Measurements from ENCODE around the gene PDZRN3. TPM values are rescaled to one million over a fixed set of nuclear protein-coding genes. Genes with fewer than 3 reads are reported as not detected.

The PDZRN3 gene
- total and polyA plus RNA-seq, 8 donors = 20.0 to 88.6 (median 62.3) TPM

GRCh38 chr3:73523661-73524060 is 101.1 kb downstream of the PDZRN3 start:
- DNase-seq (no peak), ATAC-seq (no peak)
- H3K4me1 ChIP-seq = no peaks in the 10 kb centered on the region
- no peaks in the 10 kb centered on the region for H3K36me3 ChIP-seq
- no peaks in the 10 kb centered on the region for H3K27me3 ChIP-seq
- H3K9me3 ChIP-seq = no peaks in the 10 kb centered on the region
- intact Hi-C loops (cut with DNase I) = no loop called here
- no peak overlapping the region for H3K27ac ChIP-seq
- no peak overlapping the region for H3K4me3 ChIP-seq
- no peak for TF ChIP-seq CTCF (IDR thresholded peaks at IDR 0.05)

DNA sequence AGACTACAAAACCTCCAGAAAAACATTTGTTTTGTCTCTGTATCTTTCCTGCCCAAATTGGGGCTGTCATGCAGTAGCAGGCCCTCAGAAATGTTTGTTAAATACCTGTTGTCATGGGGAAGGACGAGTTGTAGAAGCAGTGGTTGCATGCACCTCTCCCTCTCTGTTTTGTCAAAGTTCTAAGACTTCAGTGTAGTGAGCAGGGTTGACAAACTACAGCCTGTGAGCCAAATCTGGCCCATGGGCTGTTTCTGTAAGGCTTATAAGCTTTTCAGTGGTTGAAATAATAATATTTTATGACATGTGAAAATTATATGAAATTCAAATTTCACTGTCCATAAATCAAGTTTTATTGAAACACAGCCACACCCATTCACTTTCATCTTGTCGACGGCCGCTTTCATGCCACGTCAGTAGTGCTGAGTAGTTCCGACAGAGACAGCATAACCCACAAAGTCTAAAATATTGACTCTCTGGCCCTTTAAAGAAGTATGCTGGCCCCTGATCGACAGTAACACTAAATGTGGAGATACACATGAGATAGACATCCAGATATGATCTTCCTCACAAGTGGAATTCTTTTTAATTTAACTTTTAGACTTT is 102.9 kb downstream of the PDZRN3 start:
- DNase-seq (no peak), ATAC-seq (no peak)
- H3K27ac ChIP-seq = peak overlapping the region in 1 of 2 donors; percentile 13
- intact Hi-C loops (cut with DNase I) = no loop called here
- no peaks in the 10 kb centered on the region for H3K27me3 ChIP-seq
- no peaks in the 10 kb centered on the region for H3K4me1 ChIP-seq
- H3K36me3 ChIP-seq = no peaks in the 10 kb centered on the region
- TF ChIP-seq CTCF (IDR thresholded peaks at IDR 0.05) = no peak
- no peak overlapping the region for H3K4me3 ChIP-seq
- H3K9me3 ChIP-seq = no peaks in the 10 kb centered on the region

DNA sequence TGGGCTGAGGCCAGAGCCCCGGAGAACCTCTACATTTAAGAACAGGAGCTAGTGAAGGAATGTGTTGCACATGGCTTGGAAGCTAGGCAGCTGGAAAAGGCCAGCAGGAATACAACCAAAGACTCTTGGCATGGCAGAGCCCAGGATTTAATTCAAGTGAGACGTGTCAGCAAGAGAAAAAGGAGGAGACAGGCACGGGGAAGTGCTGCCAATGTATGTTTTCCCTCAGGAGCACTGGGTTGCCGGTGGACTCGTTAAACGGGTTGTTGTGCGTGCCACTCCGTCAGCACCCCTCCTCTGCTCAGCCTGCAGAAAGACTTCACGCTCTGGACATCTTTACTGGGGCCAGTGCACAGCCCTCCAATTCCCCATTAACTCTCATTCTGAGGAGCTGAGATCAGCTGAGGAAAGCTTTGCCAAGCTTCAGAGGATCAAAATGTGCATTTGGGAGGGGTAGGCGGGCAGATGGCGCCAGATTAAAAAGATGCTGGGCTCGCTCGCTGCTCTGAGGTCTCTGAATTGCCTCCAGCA is 103.7 kb downstream of the PDZRN3 start:
- Histone ChIP-seq H3K36me3 (no peaks in the 10 kb centered on the region), H3K4me3 (no peak overlapping the region), H3K4me1 (no peaks in the 10 kb centered on the region), H3K27ac (no peak overlapping the region), H3K9me3 (no peaks in the 10 kb centered on the region), H3K27me3 (no peaks in the 10 kb centered on the region)
- intact Hi-C loops (cut with DNase I) = no loop called here
- no peak for TF ChIP-seq CTCF (IDR thresholded peaks at IDR 0.05)
- ATAC-seq = peak; percentile 45
- DNase-seq = peak in 3 of 4 donors; percentile 42 to 78 (median 64)

DNA sequence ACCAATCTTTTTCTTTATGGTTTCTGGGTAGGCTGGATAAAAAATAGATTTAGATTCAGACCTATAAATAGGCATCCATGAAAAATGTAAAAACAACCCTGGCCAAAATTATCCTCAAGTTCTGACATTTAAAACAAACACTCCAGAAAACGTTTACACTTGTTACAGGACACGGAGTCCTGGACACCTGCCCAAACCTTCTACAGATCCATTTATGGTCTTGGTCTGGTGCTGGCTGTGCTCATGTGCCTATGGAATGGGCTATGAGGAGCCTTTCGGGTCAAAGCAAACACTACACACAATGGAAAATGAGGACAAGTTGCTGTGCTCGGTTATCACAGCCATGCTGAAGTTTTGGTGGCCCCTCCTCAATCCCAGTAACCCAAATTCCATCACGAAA is 108.1 kb downstream of the PDZRN3 start:
- H3K4me3 ChIP-seq = no peak overlapping the region
- no peaks in the 10 kb centered on the region for H3K36me3 ChIP-seq
- H3K4me1 ChIP-seq = peaks cover under 1 to 12% of the 10 kb centered on the region in 2 donors
- H3K27me3 ChIP-seq = no peaks in the 10 kb centered on the region
- intact Hi-C loops (cut with DNase I) = no loop called here
- ATAC-seq (peak; percentile 79), DNase-seq (peak in 2 of 4 donors; percentile 60 to 64)
- TF ChIP-seq CTCF (IDR thresholded peaks at IDR 0.05) = no peak
- no peak overlapping the region for H3K27ac ChIP-seq
- no peaks in the 10 kb centered on the region for H3K9me3 ChIP-seq

DNA sequence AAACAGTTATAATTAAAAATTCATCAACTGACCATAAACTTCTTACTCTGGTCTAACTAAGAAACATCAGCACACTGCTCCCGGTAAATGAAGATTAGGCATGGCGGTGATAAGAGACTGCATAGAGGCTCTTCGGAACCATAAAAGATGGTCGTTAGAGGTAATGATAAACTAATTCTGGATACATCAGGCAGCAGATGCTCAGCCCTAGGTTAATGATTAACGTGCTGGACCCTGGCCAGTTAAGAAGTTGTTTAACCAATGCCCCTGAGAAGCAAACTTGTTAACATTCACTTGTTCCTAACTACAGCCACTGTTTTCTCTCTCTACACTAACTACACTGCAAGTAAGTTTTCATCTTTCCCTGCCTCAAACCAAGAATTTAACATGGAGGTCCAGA is 111.5 kb downstream of the PDZRN3 start:
- DNase-seq (no peak), ATAC-seq (no peak)
- H3K4me1 ChIP-seq = peaks cover 5 to 18% of the 10 kb centered on the region in 2 donors
- TF ChIP-seq CTCF (IDR thresholded peaks at IDR 0.05) = no peak
- no peaks in the 10 kb centered on the region for H3K27me3 ChIP-seq
- intact Hi-C loops (cut with DNase I) = no loop called here
- no peaks in the 10 kb centered on the region for H3K9me3 ChIP-seq
- no peak overlapping the region for H3K4me3 ChIP-seq
- no peak overlapping the region for H3K27ac ChIP-seq
- H3K36me3 ChIP-seq = no peaks in the 10 kb centered on the region

Measured in left lung (tissue), 10 donors.